ENCODE results near the gene TANGO6. TPM values are rescaled to one million over a fixed set of nuclear protein-coding genes. Genes with fewer than 3 reads are reported as not detected.

TANGO6 gene
- total RNA-seq, 4 donors from 2014 or later, result 16.7 to 24.4 (median 20.2) TPM

GRCh38 chr16:68907297-68907696 lies 64.0 kb downstream of the TANGO6 start:
- intact Hi-C loops (cut with DNase I), result no loop called here
- DNase-seq, result peak; percentile 12 to 25
- no peak overlapping the region for H3K27ac ChIP-seq
- no peak overlapping the region for H3K4me3 ChIP-seq (replicated peaks in 1 of 3)
- H3K27me3 ChIP-seq, result no peaks in the 10 kb centered on the region
- no peak for TF ChIP-seq POLR2A (IDR thresholded peaks at IDR 0.05)
- TF ChIP-seq CTCF (IDR thresholded peaks at IDR 0.05), result no peak
- H3K9me3 ChIP-seq, result no peaks in the 10 kb centered on the region
- WGBS, 2 donors, result 64 to 69% methylated on average over 3 of the region's 3 CpGs
- peaks cover 0 to 5% of the 10 kb centered on the region in 2 donors for H3K36me3 ChIP-seq
- H3K4me1 ChIP-seq, result peaks cover 4 to 7% of the 10 kb centered on the region in 2 donors

GRCh38 chr16:68907781-68908181 lies 64.5 kb downstream of the TANGO6 start:
- 31 to 34% methylated on average over 3 of the region's 3 CpGs for WGBS, 2 donors
- no peaks in the 10 kb centered on the region for H3K27me3 ChIP-seq
- TF ChIP-seq POLR2A (IDR thresholded peaks at IDR 0.05), result no peak
- no peak for TF ChIP-seq CTCF (IDR thresholded peaks at IDR 0.05)
- H3K9me3 ChIP-seq, result no peaks in the 10 kb centered on the region
- no peak overlapping the region for H3K4me3 ChIP-seq (replicated peaks in 1 of 3)
- peak overlapping the region in 1 of 3 donors; percentile 16 for H3K27ac ChIP-seq
- intact Hi-C loops (cut with DNase I), result no loop called here
- DNase-seq, result no peak
- H3K4me1 ChIP-seq, result peaks cover under 1 to 2% of the 10 kb centered on the region in 2 donors
- peaks cover 0 to 5% of the 10 kb centered on the region in 2 donors for H3K36me3 ChIP-seq

- no peak for TF ChIP-seq POLR2A (IDR thresholded peaks at IDR 0.05)
- TF ChIP-seq CTCF (IDR thresholded peaks at IDR 0.05), result no peak
- no peaks in the 10 kb centered on the region for H3K9me3 ChIP-seq
- no peak for DNase-seq
- no peaks in the 10 kb centered on the region for H3K4me1 ChIP-seq
- no peak overlapping the region for H3K27ac ChIP-seq
- H3K27me3 ChIP-seq, result no peaks in the 10 kb centered on the region
- 83 to 87% methylated on average over 8 of the region's 8 CpGs for WGBS, 2 donors
- no peak overlapping the region for H3K4me3 ChIP-seq (replicated peaks in 1 of 3)
- peaks cover 0 to 5% of the 10 kb centered on the region in 2 donors for H3K36me3 ChIP-seq
- intact Hi-C loops (cut with DNase I), result no loop called here
These were observed 65.9 kb downstream of the TANGO6 start for GRCh38 chr16:68909099-68909733.

- TF ChIP-seq POLR2A (IDR thresholded peaks at IDR 0.05), result no peak
- no peak for TF ChIP-seq CTCF (IDR thresholded peaks at IDR 0.05)
- Histone ChIP-seq H3K27me3 (no peaks in the 10 kb centered on the region), H3K36me3 (peaks cover 0 to 5% of the 10 kb centered on the region in 2 donors), H3K4me3 (replicated peaks in 1 of 3) (no peak overlapping the region), H3K27ac (no peak overlapping the region), H3K9me3 (no peaks in the 10 kb centered on the region), H3K4me1 (no peaks in the 10 kb centered on the region)
- intact Hi-C loops (cut with DNase I), result no loop called here
- no peak for DNase-seq
- 77 to 83% methylated on average over 5 of the region's 5 CpGs for WGBS, 2 donors
These were observed 66.7 kb downstream of the TANGO6 start for GRCh38 chr16:68910051-68910450.

- WGBS, 2 donors, result 87 to 98% methylated on average over 2 of the region's 2 CpGs
- Histone ChIP-seq H3K27ac (no peak overlapping the region), H3K27me3 (no peaks in the 10 kb centered on the region), H3K36me3 (no peaks in the 10 kb centered on the region), H3K4me1 (no peaks in the 10 kb centered on the region), H3K9me3 (no peaks in the 10 kb centered on the region), H3K4me3 (replicated peaks in 1 of 3) (no peak overlapping the region)
- no peak for DNase-seq
- TF ChIP-seq CTCF (IDR thresholded peaks at IDR 0.05) (no peak), POLR2A (IDR thresholded peaks at IDR 0.05) (no peak)
- intact Hi-C loops (cut with DNase I), result no loop called here
These were observed 72.3 kb downstream of the TANGO6 start for GRCh38 chr16:68915589-68915988.
